Posterior cingulate gyrus (tissue), 11 donors: ENCODE data around the gene BPNT1.
A peak's percentile ranks its signal among the peaks of the same experiment; 100 is the strongest.
"Not testable (repeated sequence)": the region's sequence is repeated elsewhere in the genome, so short reads cannot be mapped to it uniquely, and the experiment has no call there.

Experiments used
- DNase-seq, 10 donors: peaks; one replicate each; pipeline versions ENCODE4 v3.0.0 to v3.0.0-alpha.2; 2020 to 2021; ENCODE audit warnings: mixed read lengths in 3 of 10
- intact Hi-C: fragments of 100-400 bp; cut with DNase I; formaldehyde crosslinking; loops from one replicate; pipeline ENCODE4 v1.15.1; 2023

Gene BPNT1, protein sequence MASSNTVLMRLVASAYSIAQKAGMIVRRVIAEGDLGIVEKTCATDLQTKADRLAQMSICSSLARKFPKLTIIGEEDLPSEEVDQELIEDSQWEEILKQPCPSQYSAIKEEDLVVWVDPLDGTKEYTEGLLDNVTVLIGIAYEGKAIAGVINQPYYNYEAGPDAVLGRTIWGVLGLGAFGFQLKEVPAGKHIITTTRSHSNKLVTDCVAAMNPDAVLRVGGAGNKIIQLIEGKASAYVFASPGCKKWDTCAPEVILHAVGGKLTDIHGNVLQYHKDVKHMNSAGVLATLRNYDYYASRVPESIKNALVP

GRCh38 chr1:220089650-220090556 is at the start of gene BPNT1:
BPNT1 (minus strand) TSS chr1:220089788; CDS start chr1:220079846, 9,942 bp downstream.
- peak; percentile 85 to 98 (median 92) for DNase-seq
- intact Hi-C loops = loop anchor here (5.0 kb wide), 1 partner anchor 182 kb away; the partner anchor contains the start of gene RAB3GAP2

DNA sequence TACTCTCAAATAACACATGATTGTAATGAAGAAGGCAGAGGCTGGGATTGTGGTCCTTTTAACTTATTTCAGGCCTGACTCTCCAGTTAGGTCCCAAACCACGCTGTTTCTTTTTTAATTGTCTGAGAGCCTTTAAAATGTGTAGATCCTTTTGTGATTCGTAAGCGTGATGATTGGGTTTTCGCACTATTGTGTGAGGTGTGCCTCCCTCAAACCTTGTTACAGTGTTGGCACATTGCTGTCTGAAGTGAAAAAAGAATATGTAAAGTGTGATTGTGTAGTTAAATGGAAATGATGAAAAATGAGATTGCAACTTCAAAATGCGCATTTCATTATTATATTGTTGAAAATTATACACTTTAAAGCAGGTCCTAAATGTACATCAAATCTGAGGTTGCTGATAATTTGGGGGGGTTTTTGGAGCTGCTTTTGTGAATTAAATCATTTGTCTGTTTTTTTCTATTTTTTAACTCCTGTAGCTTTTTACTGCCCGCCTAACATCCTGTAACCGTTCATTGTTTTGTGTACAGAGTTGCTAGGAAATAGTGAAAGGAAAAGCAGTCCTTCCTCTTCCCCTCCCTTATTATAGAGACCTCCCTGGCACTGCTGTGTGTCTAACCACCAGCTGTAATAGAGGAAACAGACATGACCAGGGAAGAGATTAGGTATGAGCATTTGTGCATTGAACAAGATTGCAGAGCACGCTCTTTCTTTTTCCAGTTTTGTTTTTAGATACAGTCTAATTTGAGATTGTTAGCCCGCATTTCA is 47.6 kb upstream of the BPNT1 start:
- intact Hi-C loops = no loop called here
- no peak for DNase-seq

DNA sequence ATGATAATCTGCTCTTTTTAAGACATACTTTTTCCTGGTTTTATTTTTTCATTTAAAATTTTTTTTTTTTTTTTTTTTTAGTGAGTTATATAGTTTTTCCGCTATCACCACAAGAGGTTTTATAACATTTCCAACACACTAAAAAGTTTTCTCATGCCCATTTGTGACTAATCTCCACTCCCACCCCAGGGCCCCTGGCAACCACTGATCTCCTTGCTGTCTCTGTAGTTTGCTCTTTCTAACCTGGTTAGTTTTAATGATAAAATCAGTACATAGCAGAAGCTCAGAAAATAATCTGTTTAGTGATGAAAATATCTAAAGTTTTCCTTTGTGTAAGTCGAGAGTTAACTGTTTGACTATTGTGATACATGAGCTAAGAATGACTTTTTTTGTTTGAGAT is 46.2 kb upstream of the BPNT1 start:
- intact Hi-C loops = no loop called here
- DNase-seq = no peak

DNA sequence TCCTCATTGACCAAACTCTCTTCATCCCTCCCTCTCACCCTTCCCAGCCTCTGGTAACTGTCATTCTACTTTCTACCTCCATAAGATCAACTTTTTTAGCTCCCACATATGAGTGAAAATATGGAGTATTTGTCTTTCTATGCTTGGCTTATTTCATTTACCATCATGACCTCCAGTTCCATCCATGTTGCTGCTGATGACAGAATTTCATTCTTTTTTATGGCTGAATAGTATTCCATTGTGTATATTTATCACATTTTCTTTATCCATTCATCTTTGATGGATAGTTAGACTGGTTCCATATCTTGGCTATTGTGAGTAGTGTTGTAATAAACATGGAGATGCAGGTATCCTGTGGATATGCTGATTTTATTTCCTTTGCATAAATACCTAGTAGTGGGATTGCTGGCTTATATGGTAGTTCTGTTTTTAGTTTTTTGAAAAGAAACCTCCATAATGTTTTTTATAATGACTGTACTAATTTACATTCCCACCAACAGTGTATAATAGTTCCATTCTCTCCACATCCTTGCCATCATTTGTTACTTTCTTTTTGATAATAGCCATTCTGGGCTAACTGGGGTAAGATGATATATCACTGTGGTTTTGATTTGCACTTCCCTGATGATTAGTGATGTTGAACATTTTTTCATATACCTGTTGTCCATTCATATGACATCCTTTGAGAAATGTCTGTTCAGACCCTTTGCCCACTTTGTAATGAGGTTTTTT is 40.1 kb upstream of the BPNT1 start:
- intact Hi-C loops = no loop called here
- DNase-seq = no peak

DNA sequence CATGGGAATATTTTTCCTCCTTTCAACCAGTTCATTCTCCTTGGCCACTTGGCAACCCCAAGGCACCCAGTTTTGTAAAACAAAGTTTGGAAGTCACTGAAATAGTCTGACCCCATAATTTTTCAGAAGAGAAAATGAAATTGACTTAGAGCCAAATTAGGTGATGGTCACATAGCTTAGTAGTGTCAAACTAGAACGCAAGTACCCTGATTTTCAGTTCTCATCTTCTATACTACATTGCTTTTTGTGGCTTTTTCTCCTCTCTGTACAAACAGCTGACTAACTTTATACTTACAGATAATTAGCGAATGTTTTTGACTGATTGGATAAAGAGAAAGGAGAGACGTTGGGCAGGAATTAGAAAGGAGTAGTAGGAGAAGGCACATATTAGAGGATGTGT is 37.5 kb upstream of the BPNT1 start:
- intact Hi-C loops = no loop called here
- DNase-seq = no peak

DNA sequence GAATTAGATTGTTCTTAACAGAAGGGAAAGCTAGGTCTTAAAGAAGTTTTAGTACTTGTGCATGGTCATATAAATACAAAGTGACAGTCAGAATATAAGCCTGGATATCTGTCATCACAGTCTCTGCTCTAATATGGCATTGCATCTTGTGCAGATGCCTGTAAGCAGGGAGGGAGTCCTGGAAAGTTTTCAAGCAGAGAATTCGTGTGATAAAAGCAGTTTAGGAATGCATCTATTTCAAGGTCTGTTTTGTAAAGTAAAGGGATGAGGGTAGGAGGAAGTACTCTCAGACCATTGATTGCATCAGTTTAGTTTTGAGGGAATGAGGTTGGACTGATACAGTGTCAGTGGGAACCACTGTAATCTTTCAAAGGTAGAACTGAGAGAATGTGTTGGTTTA is 35.0 kb upstream of the BPNT1 start:
- intact Hi-C loops = no loop called here
- no peak for DNase-seq

GRCh38 chr1:220123889-220124288 is 34.3 kb upstream of the BPNT1 start:
- no peak for DNase-seq
- intact Hi-C loops = no loop called here

GRCh38 chr1:220123066-220123465 is 33.5 kb upstream of the BPNT1 start:
- no peak for DNase-seq
- intact Hi-C loops = no loop called here

GRCh38 chr1:220121791-220122530 is 32.4 kb upstream of the BPNT1 start:
- DNase-seq = no peak
- intact Hi-C loops = no loop called here

DNA sequence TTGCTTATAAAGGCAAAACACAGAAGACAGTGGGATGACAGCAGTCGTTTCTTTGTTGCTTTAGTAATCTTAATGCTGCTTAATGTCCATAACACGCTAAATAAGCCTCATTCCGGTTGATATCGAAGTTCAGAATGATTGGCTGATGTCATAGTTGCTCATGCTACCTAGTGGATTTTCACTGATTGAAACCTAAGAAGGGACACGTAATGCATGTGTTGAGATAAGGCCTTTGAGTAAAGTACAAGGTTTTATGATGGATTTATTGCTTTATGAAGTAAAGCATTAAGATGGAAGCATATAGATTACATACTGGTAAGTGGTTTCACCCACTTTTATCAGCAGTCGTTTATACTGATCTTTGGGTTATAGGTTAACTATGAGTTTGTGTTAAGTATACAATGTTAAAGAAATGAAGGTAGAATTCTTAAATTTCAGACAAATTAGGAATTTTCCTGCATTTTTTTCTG is 29.5 kb upstream of the BPNT1 start:
- DNase-seq = no peak

DNA sequence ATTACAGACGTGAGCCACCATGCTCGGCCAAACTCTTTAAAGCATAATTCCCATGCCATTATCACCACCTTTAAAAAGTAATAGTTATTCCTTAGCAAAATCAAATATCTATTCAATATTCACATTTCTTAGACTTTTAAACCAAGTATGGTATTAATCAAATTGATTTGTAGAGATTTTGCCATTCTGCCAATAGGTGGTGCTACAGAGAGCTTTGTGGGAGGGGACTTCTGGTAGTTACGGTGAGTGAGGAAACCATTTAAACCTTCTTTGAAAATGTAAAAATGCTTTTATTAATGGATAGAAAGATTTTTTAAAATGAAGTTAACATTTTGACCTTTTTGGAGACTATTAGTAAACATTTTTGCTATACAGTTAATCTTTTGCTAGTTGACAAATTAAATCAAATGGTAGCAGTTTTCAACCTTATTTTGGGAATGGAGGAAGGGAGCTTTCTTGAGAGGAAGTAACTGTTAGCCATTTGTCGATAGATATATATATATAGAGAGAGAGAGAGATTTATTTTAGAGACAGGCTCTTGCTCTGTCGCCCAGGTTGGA is 23.6 kb upstream of the BPNT1 start:
- intact Hi-C loops = no loop called here
- no peak for DNase-seq

More for the DNA sequence above, 29.5 kb upstream of the BPNT1 start:
- intact Hi-C loops = no loop called here

GRCh38 chr1:220112600-220112999 is 23.0 kb upstream of the BPNT1 start:
- intact Hi-C loops, DNase-seq: not testable (repeated sequence)

GRCh38 chr1:220110473-220110872 is 20.9 kb upstream of the BPNT1 start:
- DNase-seq, intact Hi-C loops: not testable (repeated sequence)

- DNase-seq = no peak
- intact Hi-C loops = no loop called here
Observed at GRCh38 chr1:220099826-220100225, 10.2 kb upstream of the BPNT1 start.

DNA sequence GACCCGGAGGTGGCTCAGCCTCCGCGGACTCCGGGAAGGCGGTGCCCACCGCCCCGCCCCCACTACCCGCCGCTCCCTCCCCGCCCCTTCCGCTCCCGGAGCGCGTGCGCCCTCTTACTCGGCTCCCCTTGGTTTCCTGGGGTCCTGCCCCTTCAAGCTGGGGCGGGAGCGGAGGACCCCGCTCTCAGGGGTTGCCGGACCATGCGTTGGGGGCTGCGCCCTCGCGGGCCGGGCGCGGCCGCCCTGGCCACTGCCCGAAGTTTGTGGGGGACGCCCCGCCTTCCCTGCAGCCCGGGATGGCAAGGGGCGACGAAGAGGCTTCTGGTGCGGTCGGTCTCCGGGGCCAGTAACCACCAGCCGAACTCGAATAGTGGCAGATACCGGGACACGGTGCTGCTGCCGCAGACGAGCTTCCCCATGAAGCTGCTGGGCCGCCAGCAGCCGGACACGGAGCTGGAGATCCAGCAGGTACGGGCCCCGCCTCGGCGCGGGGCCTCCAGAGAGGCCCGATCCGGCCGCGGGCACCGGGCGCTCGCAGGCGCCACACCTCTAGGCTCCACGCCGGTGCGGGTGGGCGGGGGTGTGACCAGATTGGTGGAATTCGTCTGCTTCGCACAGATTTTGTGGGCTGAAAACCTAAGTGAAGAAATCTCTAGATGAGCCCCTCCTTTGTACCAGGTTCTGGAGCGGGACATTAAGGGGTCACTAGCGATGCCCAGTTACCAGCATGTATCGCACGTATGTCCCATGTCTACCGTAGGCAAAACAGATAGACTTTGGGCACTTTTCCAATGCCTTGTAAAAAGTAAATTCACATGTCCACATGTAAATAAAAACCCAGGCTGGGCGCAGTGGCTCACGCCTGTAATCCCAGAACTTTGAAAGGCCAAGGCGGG is 4.7 kb upstream of the BPNT1 start, which contains the start of gene IARS2:
TSS of gene IARS2 (plus strand) at position 117 of the 896 bp plus-strand sequence. CDS start at position 202, 85 bp downstream.
- intact Hi-C loops = loop anchor here (2.0 to 5.0 kb wide), 2 partner anchors 45 to 178 kb away; partner anchors contain the start of gene RAB3GAP2
- DNase-seq = peak; percentile 82 to 98 (median 89)

DNA sequence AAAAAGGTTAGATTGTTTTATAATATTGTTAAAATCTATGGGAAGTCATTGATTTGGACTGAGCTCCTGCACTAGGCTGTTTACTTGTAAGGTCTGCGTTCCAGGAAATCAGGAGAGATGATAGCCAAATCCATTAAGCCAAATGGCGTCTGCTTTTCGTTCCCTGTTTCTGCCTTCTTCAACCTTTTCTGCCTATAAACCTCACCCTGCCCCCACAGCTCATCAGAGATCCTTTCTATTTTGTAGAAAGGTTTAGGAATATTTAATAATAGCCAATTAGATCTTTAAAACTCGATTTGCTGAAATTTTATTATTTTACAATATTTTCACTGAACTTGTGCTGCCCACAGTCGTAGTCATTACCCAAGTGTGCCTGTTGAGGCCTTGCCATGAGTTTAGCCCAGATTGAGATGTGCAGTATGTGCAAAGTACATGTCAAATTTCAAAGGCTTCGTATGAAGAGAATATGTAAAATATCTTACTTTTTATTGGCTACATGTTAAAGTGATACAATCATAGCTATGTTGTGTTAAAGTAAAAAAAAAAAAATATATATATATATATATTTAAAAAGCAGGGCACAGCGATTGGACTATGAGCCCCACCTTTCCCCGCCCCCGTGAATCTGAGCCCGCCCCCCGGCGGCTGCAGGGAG is 3.9 kb upstream of the BPNT1 start:
- DNase-seq = no peak

GRCh38 chr1:220092694-220093093 is 3.1 kb upstream of the BPNT1 start:
- intact Hi-C loops = loop anchor here (5.0 kb wide), 1 partner anchor 180 kb away; the partner anchor contains the start of gene RAB3GAP2
- DNase-seq = no peak

More for the DNA sequence above, 3.9 kb upstream of the BPNT1 start:
- intact Hi-C loops = loop anchor here (2.0 to 5.0 kb wide), 2 partner anchors 45 to 179 kb away; partner anchors contain the start of gene RAB3GAP2
